Esophagus squamous epithelium (tissue), 5 donors: ENCODE data around the gene MRPL41. TPM values are rescaled to one million over a fixed set of nuclear protein-coding genes. Genes with fewer than 3 reads are reported as not detected.
"Not testable (repeated sequence)": the region's sequence is repeated elsewhere in the genome, so short reads cannot be mapped to it uniquely, and the experiment has no call there.

Experiments
- DNase-seq: peaks from one replicate; lab custom pipeline; 2025; lab: John Stamatoyannopoulos, UW
- H3K27ac ChIP-seq, 4 donors: fragments of 200-600 bp; sonication (generic); one replicate each; pipeline ENCODE4 v1.5.1; 2016 to 2019; ENCODE audit warnings: mild to moderate bottlenecking in 1 of 4
- H3K27me3 ChIP-seq, 4 donors: fragments of 200-600 bp; sonication (generic); 1 replicate in 3 of 4; 2 replicates in 1 of 4; pipeline versions ENCODE4 v1.5.1 to v1.6.0; 2017 to 2021; ENCODE audit warnings: antibody characterized with exemption in 1 of 4
- H3K36me3 ChIP-seq, 3 donors: fragments of 200-600 bp; sonication (generic); one replicate each; pipeline ENCODE4 v1.5.1; 2016 to 2019
- H3K4me1 ChIP-seq, 3 donors: fragments of 200-600 bp; sonication (generic); one replicate each; pipeline ENCODE4 v1.5.1; 2017 to 2019
- H3K4me3 ChIP-seq, 4 donors: fragments of 200-600 bp; sonication (generic); 1 replicate in 3 of 4; 2 replicates in 1 of 4; pipeline ENCODE4 v1.5.1; 2016 to 2019; ENCODE audit warnings: mild to moderate bottlenecking in 2 of 4, moderate library complexity in 1 of 4
- H3K9me3 ChIP-seq, 3 donors: fragments of 200-600 bp; sonication (generic); one replicate each; pipeline ENCODE4 v1.5.1; 2016 to 2019
- POLR2A ChIP-seq, 4 donors: fragments of 450-650 bp; IDR thresholded peaks; one replicate each; pipeline ENCODE4 v1.6.1; 2017; ENCODE audit warnings: antibody characterized with exemption in 4 of 4, mild to moderate bottlenecking in 4 of 4, moderate library complexity in 3 of 4
- WGBS, 2 donors: methylation state at CpG; one replicate each; pipeline ENCODE4 v1.1.5; 2018; 5-methylcytosine and 5-hydroxymethylcytosine counted together
- intact Hi-C: fragments of 100-400 bp; cut with DNase I; formaldehyde crosslinking; loops from one replicate; pipeline ENCODE4 v1.15.0; 2022
- total RNA-seq, 4 donors: library from RNA; depleted of rRNA; stranded (reverse); fragments of >200 nt; gene quantifications; one replicate each; pipeline ENCODE4 v1.1.0, GENCODE V29; 2016
- TF ChIP-seq, protein P1 (sequence below), 6 experiments: fragments of 450-650 bp in 4 of 6; fragments of 200-600 bp in 2 of 6; sonication (generic) in 2 of 6; IDR thresholded peaks; one replicate each; pipeline ENCODE4 v1.5.1; 2016 to 2019; ENCODE audit warnings: antibody characterized with exemption in 6 of 6, mild to moderate bottlenecking in 4 of 6, moderate library complexity in 4 of 6
- donor health status: DM: yes; HTN: yes; CAD: no.

Gene MRPL41
- total RNA-seq, 4 donors from 2014 or later = 31.6 to 48.6 (median 37.1) TPM

DNA sequence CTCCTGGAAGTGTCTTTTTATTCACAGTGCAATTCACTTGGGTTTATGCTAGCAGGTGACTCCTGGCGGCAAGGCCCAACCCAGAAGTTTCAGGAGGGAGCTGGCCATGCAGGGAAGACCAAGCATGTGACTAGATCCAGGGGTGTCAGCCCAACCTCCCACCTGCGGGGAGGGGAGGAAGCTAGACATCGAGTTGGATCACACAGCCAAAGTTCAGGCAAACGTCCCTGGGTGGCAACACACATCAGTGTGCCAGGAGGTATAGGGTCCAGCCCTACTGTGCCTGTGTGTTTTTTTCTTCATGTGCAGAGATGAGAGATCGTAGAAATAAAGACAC, 26.7 kb upstream of the MRPL41 start:
- WGBS, 2 donors = 80% methylated on average over 3 of the region's 5 CpGs; no CpG with 5 or more reads in 1 of the 2 donors
- Histone ChIP-seq H3K4me1 (peaks cover 0 to 3% (median 0%) of the 10 kb centered on the region in 3 donors), H3K9me3 (no peaks in the 10 kb centered on the region), H3K36me3 (no peaks in the 10 kb centered on the region), H3K27ac (no peak overlapping the region), H3K4me3 (no peak overlapping the region), H3K27me3 (no peaks in the 10 kb centered on the region)
- no peak for TF ChIP-seq POLR2A (IDR thresholded peaks at IDR 0.05)
- TF ChIP-seq, protein P1, sequence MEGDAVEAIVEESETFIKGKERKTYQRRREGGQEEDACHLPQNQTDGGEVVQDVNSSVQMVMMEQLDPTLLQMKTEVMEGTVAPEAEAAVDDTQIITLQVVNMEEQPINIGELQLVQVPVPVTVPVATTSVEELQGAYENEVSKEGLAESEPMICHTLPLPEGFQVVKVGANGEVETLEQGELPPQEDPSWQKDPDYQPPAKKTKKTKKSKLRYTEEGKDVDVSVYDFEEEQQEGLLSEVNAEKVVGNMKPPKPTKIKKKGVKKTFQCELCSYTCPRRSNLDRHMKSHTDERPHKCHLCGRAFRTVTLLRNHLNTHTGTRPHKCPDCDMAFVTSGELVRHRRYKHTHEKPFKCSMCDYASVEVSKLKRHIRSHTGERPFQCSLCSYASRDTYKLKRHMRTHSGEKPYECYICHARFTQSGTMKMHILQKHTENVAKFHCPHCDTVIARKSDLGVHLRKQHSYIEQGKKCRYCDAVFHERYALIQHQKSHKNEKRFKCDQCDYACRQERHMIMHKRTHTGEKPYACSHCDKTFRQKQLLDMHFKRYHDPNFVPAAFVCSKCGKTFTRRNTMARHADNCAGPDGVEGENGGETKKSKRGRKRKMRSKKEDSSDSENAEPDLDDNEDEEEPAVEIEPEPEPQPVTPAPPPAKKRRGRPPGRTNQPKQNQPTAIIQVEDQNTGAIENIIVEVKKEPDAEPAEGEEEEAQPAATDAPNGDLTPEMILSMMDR (IDR thresholded peaks at IDR 0.05) = no peak
- DNase-seq = no peak
- intact Hi-C loops = no loop called here

DNA sequence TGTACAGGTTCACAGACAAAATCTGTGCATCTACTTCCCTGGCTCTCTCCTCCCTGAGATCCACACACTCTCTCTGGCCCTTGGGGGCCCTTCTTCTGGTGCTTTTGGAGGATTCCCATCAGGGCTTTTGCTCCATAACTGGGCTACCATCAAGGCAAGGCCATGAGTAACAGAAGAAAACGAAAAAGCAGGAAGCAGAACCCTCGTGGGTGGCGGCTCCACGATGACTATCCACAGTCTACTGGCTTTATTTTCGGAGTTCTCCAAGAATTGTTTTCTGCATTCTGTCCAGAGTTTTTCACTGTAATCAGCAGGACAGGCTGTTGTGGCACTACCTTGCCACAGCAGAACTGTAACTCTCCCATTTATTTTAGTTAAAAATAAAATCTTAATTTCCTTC, 21.3 kb upstream of the MRPL41 start:
- Histone ChIP-seq H3K27ac (no peak overlapping the region), H3K4me3 (no peak overlapping the region), H3K36me3 (no peaks in the 10 kb centered on the region), H3K4me1 (peaks cover 0 to 22% (median 3%) of the 10 kb centered on the region in 3 donors), H3K9me3 (no peaks in the 10 kb centered on the region), H3K27me3 (no peaks in the 10 kb centered on the region)
- no peak for TF ChIP-seq POLR2A (IDR thresholded peaks at IDR 0.05)
- TF ChIP-seq, protein P1 (IDR thresholded peaks at IDR 0.05) = no peak
- no peak for DNase-seq
- intact Hi-C loops = no loop called here
- WGBS, 2 donors = 60 to 81% methylated on average over 5 of the region's 5 CpGs

DNA sequence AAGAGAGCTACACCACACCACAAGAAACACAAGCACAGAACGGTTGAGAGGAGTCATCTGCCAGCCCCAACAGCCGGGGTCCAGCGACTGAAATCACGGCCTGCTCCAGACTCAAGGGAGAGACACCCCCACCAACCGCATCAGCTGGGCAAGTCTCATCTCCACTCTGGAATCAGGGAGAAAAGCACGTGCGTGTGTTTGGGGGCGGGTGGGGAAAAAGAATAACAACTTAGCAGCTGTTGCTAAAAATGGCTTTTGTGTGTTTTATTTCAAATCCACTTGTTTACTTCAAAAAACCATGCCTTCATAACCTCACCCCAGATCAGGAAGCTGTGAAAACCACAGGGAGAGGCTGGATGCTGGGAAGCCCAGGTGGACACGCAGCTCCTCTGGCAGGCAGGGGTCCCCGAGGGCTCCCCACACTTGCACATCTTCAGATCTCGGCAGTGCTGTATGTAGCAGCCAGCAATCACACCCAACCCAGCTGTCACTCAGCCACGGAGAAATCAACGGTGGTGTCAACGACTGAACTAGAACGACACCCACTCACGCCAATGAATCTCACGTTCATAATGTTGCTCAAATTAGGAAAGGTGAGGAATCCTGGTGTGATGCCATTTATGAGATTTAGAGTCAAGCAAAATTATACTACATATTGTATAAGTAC, 20.4 kb upstream of the MRPL41 start:
- H3K27me3 ChIP-seq = no peaks in the 10 kb centered on the region
- peak overlapping the region in 1 of 4 donors; percentile 17 for H3K27ac ChIP-seq
- 72 to 73% methylated on average over 12 to 15 of the region's 17 CpGs for WGBS, 2 donors
- no peaks in the 10 kb centered on the region for H3K36me3 ChIP-seq
- H3K4me1 ChIP-seq = peaks cover 0 to 20% (median 3%) of the 10 kb centered on the region in 3 donors
- DNase-seq = no peak
- intact Hi-C loops = no loop called here
- no peak overlapping the region for H3K4me3 ChIP-seq
- H3K9me3 ChIP-seq = no peaks in the 10 kb centered on the region
- TF ChIP-seq POLR2A (IDR thresholded peaks at IDR 0.05) = no peak
- TF ChIP-seq, protein P1 (IDR thresholded peaks at IDR 0.05) = no peak

DNA sequence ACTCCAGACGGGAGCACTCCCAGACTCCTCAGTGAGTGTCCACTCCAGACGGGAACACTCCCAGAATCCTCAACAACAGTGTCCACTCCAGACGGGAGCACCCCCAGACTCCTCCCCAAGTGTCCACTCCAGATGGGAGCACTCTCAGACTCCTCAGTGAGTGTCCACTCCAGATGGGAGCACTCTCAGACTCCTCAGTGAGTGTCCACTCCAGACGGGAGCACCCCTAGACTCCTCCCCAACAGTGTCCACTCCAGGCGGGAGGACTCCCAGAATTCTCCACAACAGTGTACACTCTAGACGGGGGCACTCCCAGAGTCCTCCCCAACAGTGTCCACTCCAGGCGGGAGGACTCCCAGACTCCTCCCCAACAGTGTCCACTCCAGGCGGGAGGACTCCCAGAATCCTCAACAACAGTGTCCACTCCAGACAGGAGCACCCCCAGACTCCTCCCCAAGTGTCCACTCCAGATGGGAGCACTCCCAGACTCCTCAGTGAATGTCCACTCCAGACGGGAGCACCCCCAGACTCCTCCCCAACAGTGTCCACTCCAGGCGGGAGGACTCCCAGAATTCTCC, 18.7 kb upstream of the MRPL41 start:
- 64 to 82% methylated on average over 3 to 5 of the region's 10 CpGs for WGBS, 2 donors
- H3K4me3 ChIP-seq, H3K36me3 ChIP-seq, intact Hi-C loops, H3K27ac ChIP-seq, H3K27me3 ChIP-seq, DNase-seq, H3K9me3 ChIP-seq: not testable (repeated sequence)
- peaks cover 0 to 20% (median 3%) of the 10 kb centered on the region in 3 donors for H3K4me1 ChIP-seq

DNA sequence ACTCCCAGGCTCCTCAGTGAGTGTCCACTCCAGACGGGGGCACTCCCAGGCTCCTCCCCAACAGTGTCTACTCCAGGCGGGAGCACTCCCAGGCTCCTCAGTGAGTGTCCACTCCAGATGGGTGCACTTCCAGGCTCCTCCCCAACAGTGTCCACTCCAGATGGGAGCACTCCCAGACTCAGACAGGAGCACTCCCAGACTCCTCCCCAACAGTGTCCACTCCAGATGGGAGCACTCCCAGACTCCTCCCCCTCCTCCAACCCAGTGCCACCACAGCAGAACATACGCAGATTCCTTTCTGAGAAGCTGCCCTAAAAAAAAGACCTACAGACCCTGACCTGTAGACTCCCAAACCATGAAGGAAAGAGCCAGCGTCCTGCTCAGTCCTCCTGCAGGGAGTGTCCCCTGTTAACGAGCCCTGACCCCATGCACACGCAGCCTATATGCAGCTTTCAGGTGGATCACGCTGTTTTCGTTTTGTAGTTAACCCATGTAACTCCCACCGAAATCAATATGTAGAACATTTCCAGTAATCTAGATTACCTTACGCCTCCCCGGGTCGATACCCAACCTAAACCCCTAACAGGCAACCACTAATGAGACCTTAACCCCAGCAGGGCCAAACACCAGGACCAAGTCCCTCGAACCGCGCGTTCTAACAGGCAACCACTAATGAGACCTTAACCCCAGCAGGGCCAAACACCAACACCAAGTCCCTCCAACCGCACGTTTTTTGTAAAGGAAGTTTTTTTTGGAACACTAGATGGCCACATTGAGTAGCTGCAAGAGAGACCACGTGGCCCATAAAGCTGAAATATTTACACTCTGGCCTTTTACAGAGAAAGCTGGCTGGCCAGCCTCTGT, 17.2 kb upstream of the MRPL41 start:
- Histone ChIP-seq H3K27ac (no peak overlapping the region), H3K27me3 (no peaks in the 10 kb centered on the region), H3K36me3 (no peaks in the 10 kb centered on the region), H3K4me3 (no peak overlapping the region), H3K9me3 (no peaks in the 10 kb centered on the region), H3K4me1 (peaks cover 0 to 20% (median 3%) of the 10 kb centered on the region in 3 donors)
- DNase-seq = no peak
- intact Hi-C loops = no loop called here
- TF ChIP-seq, protein P1 (IDR thresholded peaks at IDR 0.05) = peak; percentile 48 to 68 (median 58)
- no peak for TF ChIP-seq POLR2A (IDR thresholded peaks at IDR 0.05)
- 48 to 49% methylated on average over 14 to 16 of the region's 19 CpGs for WGBS, 2 donors
